Testis (tissue), 3 donors: Measurements from ENCODE around the gene MBTPS2. TPM values are rescaled to one million over a fixed set of nuclear protein-coding genes. Genes with fewer than 3 reads are reported as not detected.
A peak's percentile ranks its signal among the peaks of the same experiment; 100 is the strongest.

Experiments used
- DNase-seq: peaks from one replicate; pipeline ENCODE4 v3.0.0-alpha.2; 2019
- H3K27ac ChIP-seq, 2 donors: fragments of 200-600 bp; sonication (generic); one replicate each; pipeline ENCODE4 v1.5.1; 2019
- H3K27me3 ChIP-seq: fragments of 200-600 bp; sonication (generic); one replicate; pipeline ENCODE4 v1.5.1; 2019
- H3K36me3 ChIP-seq: fragments of 200-600 bp; sonication (generic); one replicate; pipeline ENCODE4 v1.5.1; 2017; ENCODE audit warnings: low read depth; ENCODE audit errors: missing control alignments
- H3K4me1 ChIP-seq: fragments of 200-600 bp; sonication (generic); one replicate; pipeline ENCODE4 v1.5.1; 2019
- H3K4me3 ChIP-seq, 2 donors: fragments of 200-600 bp; sonication (generic); one replicate each; pipeline ENCODE4 v1.5.1; 2017 to 2019
- H3K9me3 ChIP-seq: fragments of 200-600 bp; sonication (generic); one replicate; pipeline ENCODE4 v1.5.1; 2017
- CTCF ChIP-seq, 3 experiments: fragments of 450-650 bp in 2 of 3; fragments of 200-600 bp in 1 of 3; sonication (generic) in 1 of 3; IDR thresholded peaks; one replicate each; pipeline ENCODE4 v1.5.1; 2016 to 2019; ENCODE audit warnings: antibody characterized with exemption in 3 of 3, mild to moderate bottlenecking in 2 of 3, moderate library complexity in 1 of 3
- POLR2A ChIP-seq: fragments of 450-650 bp; IDR thresholded peaks from one replicate; pipeline ENCODE4 v1.6.1; 2017; ENCODE audit warnings: antibody characterized with exemption, mild to moderate bottlenecking, moderate library complexity
- WGBS, 2 donors: methylation state at CpG; one replicate each; pipeline ENCODE4 v1.1.5; 2018; 5-methylcytosine and 5-hydroxymethylcytosine counted together
- intact Hi-C: fragments of 100-400 bp; cut with DNase I; formaldehyde crosslinking; loops from one replicate; pipeline ENCODE4 v1.15.1; 2023; ENCODE audit warnings: low total_unique reads
- polyA plus RNA-seq: library from polyadenylated mRNA; stranded (reverse); fragments of 350-450 nt; fragmentation: Illumina TruSeq; extraction: RNeasy Lipid Tissue Mini Kit (QIAGEN cat#74804); gene quantifications from one replicate; pipeline ENCODE4 v1.2.3, GENCODE V29; 2014; ENCODE audit warnings: low read depth, low replicate concordance; ENCODE audit not compliant: insufficient read depth
- total RNA-seq, 2 donors: library from RNA; depleted of rRNA; stranded (reverse); fragments of >200 nt; gene quantifications; one replicate each; pipeline ENCODE4 v1.2.3, GENCODE V29; 2016

MBTPS2 gene
- total and polyA plus RNA-seq, 3 donors from 2014 or later = 8.5 to 11.4 (median 11.4) TPM

GRCh38 chrX:21907260-21907659, 67.8 kb downstream of the MBTPS2 start:
- no peak overlapping the region for H3K27ac ChIP-seq
- H3K4me3 ChIP-seq = no peak overlapping the region
- H3K36me3 ChIP-seq = no peaks in the 10 kb centered on the region
- TF ChIP-seq POLR2A (no peak), CTCF (IDR thresholded peaks at IDR 0.05) (no peak)
- 78 to 89% methylated on average over 1 of the region's 1 CpG for WGBS, 2 donors
- no peaks in the 10 kb centered on the region for H3K9me3 ChIP-seq
- H3K27me3 ChIP-seq = no peaks in the 10 kb centered on the region
- H3K4me1 ChIP-seq = no peaks in the 10 kb centered on the region
- no peak for DNase-seq
- intact Hi-C loops = no loop called here

DNA sequence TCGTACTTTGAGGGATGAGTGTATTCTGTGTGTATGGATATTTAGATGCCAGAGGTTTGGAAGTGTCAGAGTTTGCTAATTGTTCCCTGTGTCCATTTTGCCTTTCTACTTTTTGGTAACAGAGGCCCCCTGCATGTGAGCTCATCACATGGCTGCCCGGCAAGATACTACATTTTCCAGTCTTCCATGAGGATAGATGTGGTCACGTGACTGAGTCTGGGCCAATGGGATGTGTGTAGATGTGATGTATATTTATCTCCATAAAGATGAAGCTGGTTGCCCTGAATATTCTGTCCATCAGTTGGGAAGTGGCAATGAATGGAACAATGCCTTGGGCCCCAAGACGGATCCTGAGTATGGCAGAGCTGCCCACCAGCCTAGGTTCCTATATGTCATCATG, 72.1 kb downstream of the MBTPS2 start:
- Histone ChIP-seq H3K27me3 (no peaks in the 10 kb centered on the region), H3K27ac (no peak overlapping the region), H3K4me3 (no peak overlapping the region), H3K9me3 (no peaks in the 10 kb centered on the region), H3K36me3 (no peaks in the 10 kb centered on the region), H3K4me1 (no peaks in the 10 kb centered on the region)
- TF ChIP-seq POLR2A = no peak
- TF ChIP-seq CTCF (IDR thresholded peaks at IDR 0.05) = no peak
- WGBS, 2 donors = 98 to 100% methylated on average over 3 to 4 of the region's 4 CpGs
- no peak for DNase-seq
- intact Hi-C loops = no loop called here

- 100% methylated on average over 1 of the region's 1 CpG for WGBS, 2 donors
- H3K27me3 ChIP-seq = no peaks in the 10 kb centered on the region
- H3K4me1 ChIP-seq = no peaks in the 10 kb centered on the region
- TF ChIP-seq CTCF (IDR thresholded peaks at IDR 0.05) (no peak), POLR2A (no peak)
- H3K36me3 ChIP-seq = no peaks in the 10 kb centered on the region
- DNase-seq = no peak
- H3K27ac ChIP-seq = no peak overlapping the region
- intact Hi-C loops = no loop called here
- H3K9me3 ChIP-seq = no peaks in the 10 kb centered on the region
- no peak overlapping the region for H3K4me3 ChIP-seq
Measured at GRCh38 chrX:21912220-21912619, 72.8 kb downstream of the MBTPS2 start.

DNA sequence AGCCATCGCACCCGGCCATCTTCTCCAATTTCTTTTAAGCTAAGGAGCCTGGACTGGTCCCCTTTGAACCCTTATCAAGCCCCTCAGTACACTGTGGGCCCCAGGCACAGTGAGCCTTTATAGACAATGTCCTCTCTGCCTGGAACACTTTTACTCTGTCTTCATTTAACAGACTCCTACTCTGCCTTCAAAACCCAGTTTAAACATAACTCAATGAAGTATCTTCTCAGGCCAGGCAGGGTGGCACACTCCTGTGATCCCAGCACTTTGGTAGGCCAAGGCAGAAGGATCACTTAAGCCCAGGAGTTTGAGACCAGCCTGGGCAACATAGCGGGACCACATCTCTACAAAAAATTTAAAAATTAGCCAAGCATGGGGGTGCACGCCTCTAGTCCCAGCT, 73.6 kb downstream of the MBTPS2 start:
- Histone ChIP-seq H3K27ac (no peak overlapping the region), H3K4me3 (no peak overlapping the region), H3K4me1 (no peaks in the 10 kb centered on the region), H3K27me3 (no peaks in the 10 kb centered on the region), H3K9me3 (no peaks in the 10 kb centered on the region), H3K36me3 (no peaks in the 10 kb centered on the region)
- TF ChIP-seq POLR2A (no peak), CTCF (IDR thresholded peaks at IDR 0.05) (no peak)
- 97 to 100% methylated on average over 4 of the region's 4 CpGs for WGBS, 2 donors
- no peak for DNase-seq
- intact Hi-C loops = no loop called here

DNA sequence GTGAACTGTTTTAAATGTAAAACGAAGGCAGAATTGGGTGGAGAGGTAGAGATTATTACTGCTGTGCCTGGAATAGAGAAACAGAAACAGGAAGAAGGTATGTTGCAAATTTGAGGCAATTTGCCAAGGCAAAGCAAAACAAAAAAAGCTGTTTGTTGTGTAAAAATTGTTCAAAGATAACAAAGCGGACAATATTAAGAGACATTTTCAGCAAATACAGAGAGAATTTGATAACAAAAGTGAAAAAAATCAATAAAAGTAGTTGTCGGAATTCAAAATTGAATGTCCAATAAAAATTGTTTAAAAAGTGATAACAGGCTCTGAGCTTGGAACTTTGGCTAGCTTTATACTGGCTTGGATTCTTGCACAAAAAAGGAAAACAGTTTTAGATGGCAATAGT, 86.7 kb downstream of the MBTPS2 start:
- H3K4me3 ChIP-seq = peak overlapping the region in 1 of 2 donors; percentile 21
- no peaks in the 10 kb centered on the region for H3K9me3 ChIP-seq
- no peaks in the 10 kb centered on the region for H3K27me3 ChIP-seq
- H3K4me1 ChIP-seq = no peaks in the 10 kb centered on the region
- H3K36me3 ChIP-seq = no peaks in the 10 kb centered on the region
- TF ChIP-seq POLR2A (no peak), CTCF (IDR thresholded peaks at IDR 0.05) (no peak)
- WGBS, 2 donors = 32 to 38% methylated on average over 3 of the region's 3 CpGs
- no peak for DNase-seq
- intact Hi-C loops = no loop called here
- H3K27ac ChIP-seq = peak overlapping the region in 1 of 2 donors; percentile 53
